HG03060 (cell line): Measurements from ENCODE around the gene PDGFC.

Experiments
- ATAC-seq: cut with Tn5 transposase; IDR thresholded peaks from one replicate; pipeline ENCODE4 v1.9.1; 2021; ENCODE audit warnings: low read depth, moderate number of reproducible peaks; ENCODE audit not compliant: unreplicated experiment

The PDGFC gene

DNA sequence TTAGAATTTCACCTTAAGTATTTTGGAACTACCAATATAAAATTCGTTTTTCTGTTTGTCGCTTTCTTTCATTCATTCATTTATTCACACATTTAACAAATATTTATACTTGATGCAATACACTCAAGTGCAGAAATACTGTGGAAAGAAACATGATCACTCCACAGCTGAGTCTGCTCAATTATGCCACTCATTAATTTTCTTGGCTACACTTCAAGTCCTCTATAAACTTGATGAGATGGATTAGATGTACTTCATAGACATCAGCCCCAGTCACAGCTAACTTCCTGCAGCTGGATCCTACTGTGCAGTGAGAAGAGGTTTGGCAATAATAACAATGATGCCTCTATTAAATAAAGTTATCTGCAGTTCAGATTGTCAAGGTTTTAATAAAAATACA is 208.1 kb downstream of the PDGFC start:
- ATAC-seq = no peak

DNA sequence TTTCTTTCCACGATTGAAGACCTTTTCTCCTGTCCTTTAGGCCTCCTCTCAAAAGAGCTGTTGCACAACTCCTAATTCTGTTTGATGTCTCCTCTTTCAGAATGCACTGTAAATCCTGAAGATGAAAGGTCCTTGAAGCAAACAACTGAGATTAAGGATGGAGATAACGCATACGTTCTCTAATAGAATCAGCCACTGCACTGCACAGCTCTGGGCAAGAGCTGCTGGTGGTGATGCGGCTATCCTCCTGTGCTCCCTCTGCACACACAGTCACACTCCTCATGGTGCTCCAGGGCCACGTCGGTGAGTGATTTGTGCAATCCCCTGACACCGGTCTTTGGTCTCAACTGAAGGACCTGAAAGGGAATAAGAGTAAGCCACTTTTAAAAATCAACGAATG is 208.7 kb downstream of the PDGFC start:
- no peak for ATAC-seq

DNA sequence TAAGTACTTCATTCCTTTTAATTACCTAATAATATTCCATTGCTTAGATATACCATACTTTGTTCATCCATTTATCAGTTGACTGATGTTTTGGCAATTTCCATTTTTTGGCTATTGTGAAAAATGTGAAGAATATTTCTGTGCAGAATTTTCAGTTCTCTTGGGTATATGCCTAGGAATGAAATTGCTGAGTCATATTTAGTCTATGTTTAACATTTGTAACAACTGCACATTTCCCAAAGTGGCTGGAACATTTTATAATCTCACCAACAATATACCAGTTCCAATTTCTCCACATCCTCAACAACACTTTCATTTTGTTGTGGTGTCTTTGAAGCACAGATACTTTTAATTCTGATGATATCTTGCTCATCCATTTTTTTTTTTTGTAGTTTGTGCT is 215.5 kb downstream of the PDGFC start:
- ATAC-seq = no peak

DNA sequence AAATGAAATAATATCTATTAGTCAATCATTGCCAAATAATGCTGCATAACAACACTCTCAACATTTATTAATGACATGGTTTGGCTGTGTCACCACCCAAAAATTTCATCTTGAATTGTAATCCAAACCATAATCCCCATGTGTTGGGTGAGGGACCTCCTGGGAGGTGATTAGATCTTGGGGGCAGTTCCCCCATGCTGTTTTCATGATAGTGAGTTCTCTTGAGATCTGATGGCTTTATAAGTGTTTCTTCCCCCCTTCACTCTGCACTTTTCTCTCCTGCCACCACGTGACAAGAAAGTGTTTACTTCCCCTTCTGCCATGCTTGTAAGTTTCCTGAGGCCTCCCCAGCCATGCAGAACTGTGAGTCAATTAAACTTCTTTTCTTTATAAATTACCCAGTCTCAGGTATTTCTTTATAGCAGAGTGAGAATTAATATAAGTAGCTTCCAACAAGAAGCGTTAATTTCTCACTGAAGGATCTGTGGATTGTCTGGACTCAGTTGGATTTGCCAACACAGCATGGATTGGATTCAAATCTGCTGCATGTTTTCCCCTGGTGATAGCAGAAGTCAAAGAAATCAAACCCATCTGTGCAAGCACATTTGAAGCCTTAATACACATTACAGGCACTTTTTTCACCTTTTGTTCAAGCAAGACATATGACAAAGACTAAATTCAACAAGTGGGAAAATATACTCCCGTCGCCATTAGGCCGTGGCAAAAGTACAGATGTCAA is 216.6 kb downstream of the PDGFC start:
- no peak for ATAC-seq

DNA sequence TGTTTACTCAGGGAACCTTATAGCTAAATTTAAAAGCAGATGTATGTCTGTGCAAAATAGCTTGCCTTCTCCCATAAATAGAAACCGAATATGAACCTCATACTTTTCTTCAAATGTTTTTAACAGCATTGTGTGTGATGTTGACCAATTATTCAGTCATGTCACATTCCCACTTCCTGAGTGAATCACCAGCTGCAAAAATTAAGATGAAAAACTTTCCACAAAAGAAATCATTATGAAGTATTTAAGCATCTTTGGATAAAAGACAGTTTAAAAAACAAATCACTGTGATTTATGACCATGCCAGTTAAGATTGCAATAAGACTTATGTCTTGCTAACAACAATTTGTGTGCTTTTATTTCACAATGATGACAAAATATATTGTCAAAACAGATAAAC is 220.1 kb downstream of the PDGFC start:
- ATAC-seq = no peak

DNA sequence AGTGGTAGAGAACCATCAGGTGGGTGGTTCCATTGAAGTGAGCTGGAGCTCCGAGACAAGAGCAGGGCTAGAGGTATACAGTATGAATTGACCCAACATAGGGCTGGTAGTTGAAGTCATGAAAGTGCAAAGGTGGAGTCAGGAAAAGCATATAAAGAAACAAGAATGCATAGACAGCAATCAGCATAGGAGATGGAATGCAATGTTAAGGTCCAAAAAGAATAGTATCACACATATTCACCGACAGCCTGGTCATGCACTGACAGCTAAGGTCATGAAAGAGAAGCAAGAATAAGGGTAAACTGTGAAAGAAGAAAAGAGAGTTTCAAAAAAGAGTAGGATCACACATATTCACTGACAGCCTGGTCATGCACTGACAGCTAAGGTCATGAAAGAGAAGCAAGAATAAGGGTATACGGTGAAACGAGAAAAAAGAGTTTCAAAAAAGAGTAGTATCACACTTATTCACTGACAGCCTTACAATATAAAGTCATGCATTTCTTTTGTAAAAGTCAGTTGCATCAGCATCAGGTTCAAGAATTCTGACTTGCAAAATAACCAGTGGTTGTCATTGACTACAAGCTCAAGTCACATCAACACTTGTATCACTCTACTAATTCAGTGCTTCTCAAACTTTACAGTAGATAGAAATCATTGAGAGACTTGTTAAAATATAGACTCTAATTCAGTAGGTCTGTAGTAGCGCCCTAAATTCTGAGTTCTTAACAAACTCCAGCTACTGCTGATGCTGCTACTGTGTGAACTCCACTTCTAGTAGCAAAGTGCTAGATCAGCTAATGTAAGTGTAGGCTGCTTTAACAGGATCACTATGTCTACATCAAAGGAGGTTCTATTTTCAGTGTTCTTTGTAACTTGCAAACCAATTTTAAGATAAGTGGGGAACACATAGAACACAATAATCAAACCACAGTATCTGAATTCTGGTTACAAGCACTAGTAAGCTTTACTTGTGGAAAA is 221.9 kb downstream of the PDGFC start:
- no peak for ATAC-seq

DNA sequence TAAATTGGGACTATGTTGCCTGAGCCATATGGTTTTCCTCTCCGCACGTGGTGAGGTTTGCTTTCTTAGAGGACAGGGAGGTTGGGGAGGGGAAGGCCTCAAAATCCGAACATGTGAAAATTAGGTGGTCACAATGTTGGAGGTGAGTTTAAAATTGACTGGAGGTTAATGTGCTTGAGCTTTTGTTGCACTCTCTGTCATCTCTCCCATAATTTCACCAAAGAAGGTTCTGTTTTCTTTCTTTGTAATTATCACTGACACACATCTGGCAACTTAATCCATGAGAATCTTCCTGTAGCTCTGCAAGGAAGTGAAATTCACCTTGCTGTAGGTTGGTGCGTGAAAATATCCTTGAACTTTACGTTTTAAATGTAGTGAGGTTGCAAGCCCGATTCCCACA is 225.5 kb downstream of the PDGFC start:
- no peak for ATAC-seq

DNA sequence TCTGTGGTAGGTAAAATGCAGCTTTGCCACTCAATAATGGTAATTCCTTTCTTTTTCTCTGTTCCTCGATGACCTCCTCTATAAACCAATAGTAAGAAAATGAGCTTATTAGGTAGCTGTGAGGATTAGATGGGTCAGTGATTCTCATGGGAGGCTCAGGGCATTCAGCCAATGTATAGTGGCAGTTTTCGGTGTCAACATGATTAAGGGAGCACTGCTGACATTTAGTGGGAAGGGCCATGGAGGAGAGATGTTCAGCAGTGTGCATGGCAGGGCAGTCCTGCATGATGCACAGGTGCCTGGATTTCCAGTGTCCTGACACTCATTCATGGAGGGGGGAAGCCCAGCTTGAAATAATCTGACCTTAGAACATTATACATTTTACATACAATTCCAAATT is 232.8 kb downstream of the PDGFC start:
- no peak for ATAC-seq

DNA sequence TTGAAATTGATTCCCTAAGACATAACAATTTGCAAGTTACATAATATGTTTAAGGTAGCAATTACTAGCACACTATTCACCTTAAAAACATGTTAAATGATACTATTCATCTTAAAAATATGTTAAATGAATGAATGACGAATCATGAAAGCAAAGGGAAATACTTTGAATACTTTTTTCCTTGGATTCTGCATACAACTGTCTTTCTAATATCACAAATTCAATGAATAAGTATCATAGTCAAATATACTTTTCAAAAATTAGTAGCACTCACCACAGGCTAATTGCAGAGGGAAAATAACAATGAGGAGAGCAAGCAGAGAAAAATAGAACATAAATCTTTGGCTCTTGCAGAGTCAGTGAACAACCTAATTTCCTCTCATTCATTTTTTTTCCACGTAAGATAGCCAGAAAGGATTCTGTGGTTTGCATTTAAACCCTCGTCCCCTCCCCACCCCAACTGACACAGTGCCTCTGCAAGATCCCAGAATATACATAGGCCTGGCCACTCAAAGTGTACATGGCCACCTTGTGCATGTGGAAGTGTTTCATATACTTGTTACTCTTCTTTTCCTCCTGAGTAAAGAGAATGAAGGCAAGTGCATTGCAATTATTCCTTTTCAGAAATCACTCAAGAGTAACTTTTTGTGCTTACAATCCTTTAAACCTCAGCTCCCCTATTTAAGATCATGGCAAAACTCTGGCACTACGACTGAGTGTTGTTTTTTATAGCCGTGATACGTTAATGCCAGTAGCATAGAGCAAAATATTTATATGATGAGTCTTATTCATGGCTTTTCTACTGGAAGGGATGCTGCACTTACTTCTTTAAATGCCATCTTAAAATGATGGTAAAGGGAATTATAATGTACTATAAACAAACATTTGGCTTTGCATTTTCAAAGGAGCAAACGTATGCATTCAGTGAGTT is 236.4 kb downstream of the PDGFC start:
- no peak for ATAC-seq

DNA sequence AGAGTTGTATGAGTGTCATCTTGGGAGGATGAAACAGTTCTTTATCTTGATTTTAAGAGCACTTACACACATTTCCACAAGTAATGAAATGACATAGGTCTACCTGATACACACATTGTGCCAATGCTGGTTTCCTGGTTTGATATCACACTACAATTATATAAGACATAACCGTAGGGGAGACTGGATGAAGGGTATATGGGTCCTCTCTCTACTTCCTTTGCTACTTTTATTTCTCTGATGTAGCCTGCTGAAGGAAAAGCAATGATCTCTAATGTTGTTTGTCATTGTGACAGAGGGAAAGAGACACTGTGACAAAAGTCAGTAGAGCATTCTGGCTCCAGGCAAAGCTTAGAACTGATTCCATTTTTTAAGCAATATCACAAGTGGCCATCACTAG is 238.0 kb downstream of the PDGFC start:
- ATAC-seq = no peak

DNA sequence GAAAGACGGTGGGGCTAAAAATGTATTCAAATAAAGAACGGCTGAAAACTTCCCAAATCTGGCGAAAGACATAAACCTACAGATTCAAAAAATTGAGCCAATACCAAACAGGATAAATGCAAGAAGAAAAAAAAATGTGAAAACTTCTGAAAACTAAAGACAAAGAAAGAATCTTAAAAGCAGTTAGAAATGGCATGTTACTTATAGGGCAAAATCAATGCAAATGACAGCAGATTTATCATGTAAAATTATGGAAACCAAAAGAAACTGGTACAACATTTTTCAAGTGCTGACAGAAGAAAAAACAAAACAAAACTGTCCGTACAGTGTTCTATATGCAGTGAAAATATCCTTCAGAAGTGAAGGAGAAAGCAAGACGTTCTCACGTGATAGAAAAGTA is 239.0 kb downstream of the PDGFC start:
- no peak for ATAC-seq

DNA sequence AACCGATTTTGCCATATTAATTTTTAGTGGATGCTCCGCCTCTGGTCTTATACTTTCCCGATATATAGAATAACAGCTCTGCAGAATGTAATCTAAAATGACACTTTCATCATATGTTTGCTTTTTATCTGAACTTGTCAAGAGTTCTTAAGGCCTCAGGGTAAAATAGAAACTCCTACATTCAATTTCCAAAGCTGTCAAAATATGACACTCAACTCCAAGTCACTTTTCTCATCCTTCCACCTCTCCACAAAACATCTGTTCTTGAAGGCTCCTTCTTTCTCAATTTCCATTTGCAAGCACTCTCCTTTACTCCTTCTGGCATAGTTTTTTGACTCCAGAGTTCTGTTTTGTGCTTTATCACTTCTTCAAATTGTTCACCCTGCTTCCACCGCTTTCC is 242.2 kb downstream of the PDGFC start:
- ATAC-seq = no peak

DNA sequence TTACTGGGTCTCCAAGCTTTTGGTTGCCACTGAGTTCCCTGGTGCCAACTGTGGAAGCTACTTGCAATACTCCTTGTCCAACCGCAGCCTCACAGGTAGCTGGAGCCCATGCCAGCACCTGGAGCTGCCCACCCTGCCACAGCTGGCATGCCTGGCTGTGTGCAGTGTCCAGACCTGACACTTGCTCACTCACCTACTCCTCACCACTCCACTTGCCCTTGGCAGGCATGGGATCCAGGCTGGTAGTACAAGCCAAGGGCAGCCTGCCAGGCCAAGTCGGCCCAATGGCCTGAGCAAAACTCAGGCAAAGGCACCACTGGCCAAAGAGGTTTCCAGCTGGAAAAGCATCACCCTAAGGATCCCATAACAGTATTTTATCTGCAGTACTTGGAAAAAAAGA is 246.3 kb downstream of the PDGFC start:
- ATAC-seq = no peak

DNA sequence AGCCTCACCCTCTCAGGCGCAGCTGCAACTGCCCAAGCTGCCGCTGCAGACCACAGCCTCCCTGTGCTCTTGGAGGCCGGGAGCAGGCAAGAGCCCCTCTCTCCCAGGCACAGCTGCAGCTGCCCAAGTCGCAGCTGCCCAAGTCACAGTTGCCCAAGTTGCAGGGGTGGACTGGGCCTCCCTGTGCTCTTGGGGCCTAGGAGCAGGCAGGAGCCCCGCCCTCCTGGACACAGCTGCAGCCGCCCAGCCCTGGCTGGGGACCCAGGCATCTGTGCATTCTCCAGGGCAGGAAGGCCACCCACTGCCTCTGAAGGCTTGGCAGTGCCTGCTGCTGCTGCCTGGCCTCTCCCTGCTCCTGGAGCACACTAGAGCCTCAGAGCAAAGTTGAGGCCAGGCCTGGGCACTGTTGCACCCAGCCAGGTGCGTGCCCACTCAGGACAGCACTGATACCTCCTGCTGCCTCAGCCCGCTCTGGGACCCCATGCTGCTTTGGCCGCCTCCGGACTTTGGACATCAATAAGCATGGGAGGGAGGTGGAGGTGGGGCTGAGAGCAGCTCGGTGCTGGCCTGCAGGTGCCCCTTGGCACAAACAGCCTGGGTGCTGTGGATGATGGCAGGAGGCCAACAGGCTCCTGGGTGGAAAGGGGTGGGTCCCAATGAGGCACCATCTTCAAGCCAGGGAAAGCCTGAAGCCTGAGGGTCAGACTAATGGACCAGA is 247.5 kb downstream of the PDGFC start:
- no peak for ATAC-seq

DNA sequence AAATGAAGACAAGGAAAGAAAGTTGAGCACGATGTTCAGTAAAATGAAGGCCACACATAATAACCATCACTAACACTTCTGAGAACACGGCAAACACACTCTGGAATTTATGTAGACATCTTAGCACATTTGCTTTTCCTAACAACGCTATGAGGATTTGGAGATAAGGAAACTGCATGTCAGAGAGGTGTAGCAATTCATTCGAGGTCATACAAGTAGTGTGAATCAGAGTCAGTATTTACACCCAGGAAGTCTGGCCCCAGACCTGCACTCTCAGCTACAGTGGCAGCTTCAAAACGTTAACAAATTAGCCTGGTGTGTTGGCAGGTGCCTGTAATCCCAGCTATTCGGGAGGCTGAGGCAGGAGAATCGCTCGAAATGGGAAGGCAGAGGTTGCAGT is 253.4 kb downstream of the PDGFC start:
- no peak for ATAC-seq

DNA sequence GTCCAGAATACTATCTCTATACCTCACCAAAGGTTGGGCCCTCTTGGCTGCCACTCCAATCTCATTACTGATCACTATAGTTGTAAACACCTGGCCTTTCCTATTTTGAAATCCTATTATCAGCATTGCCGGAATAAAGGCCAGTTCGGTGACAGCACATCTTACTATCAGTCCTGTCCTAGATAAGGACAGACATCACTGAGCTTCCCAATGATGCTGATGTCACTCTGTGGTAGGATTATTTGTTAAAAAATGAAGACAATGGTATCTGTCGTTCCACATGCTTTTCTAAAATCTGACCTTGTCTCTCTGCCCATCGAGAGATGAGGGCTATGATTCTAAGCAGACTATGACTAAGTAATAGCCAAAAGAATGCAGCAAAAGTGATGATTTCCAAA is 260.4 kb downstream of the PDGFC start:
- no peak for ATAC-seq
